CD14-positive monocyte (primary cell): ENCODE data around the gene CLCNKA. TPM values are rescaled to one million over a fixed set of nuclear protein-coding genes. Genes with fewer than 3 reads are reported as not detected.

ENCODE experiments used
- DNase-seq, 3 donors: peaks; one replicate each; pipeline ENCODE4 v3.0.0-alpha.2; 2011 to 2022
- H2AFZ ChIP-seq: 2 replicates; pipeline ENCODE4 v1.6.0; 2012; ENCODE audit warnings: mild to moderate bottlenecking, low read depth, low read length, inconsistent platforms; ENCODE audit not compliant: insufficient read depth, poor library complexity, severe bottlenecking
- H3K27ac ChIP-seq, 2 donors: 1 replicate in 1 of 2; 2 replicates in 1 of 2; pipeline ENCODE4 v1.5.1; 2012 to 2013; ENCODE audit warnings: low read length in 2 of 2, control low read depth in 1 of 2, inconsistent platforms in 1 of 2, low read depth in 1 of 2, mild to moderate bottlenecking in 1 of 2
- H3K27me3 ChIP-seq, 2 donors: one replicate each; pipeline versions ENCODE4 v1.6.0 to v1.6.1; 2011 to 2013; ENCODE audit warnings: low read length in 2 of 2; ENCODE audit not compliant: control insufficient read depth in 2 of 2, insufficient read depth in 2 of 2
- H3K36me3 ChIP-seq, 2 donors: replicated peaks in 1 of 2; 1 replicate in 1 of 2; 2 replicates in 1 of 2; pipeline versions ENCODE4 v1.5.1 to v1.6.1; 2012 to 2013; ENCODE audit warnings: low read length in 2 of 2, control low read depth in 1 of 2, inconsistent platforms in 1 of 2, mild to moderate bottlenecking in 1 of 2; ENCODE audit not compliant: insufficient read depth in 2 of 2, control insufficient read depth in 1 of 2
- H3K4me1 ChIP-seq, 2 donors: 1 replicate in 1 of 2; 2 replicates in 1 of 2; pipeline versions ENCODE4 v1.5.1 to v1.6.1; 2012 to 2013; ENCODE audit warnings: low read length in 2 of 2, control low read depth in 1 of 2, inconsistent platforms in 1 of 2, mild to moderate bottlenecking in 1 of 2, moderate library complexity in 1 of 2; ENCODE audit not compliant: insufficient read depth in 2 of 2, control insufficient read depth in 1 of 2
- H3K4me2 ChIP-seq: replicated peaks from 2 replicates; pipeline ENCODE3; 2012; ENCODE audit warnings: low read length, moderate library complexity, mild to moderate bottlenecking; ENCODE audit not compliant: poor library complexity, severe bottlenecking; ENCODE audit errors: extremely low read depth
- H3K4me3 ChIP-seq, 3 experiments: fragments of 200-600 bp in 1 of 3; sonication (generic) in 1 of 3; replicated peaks in 1 of 3; 1 replicate in 2 of 3; 2 replicates in 1 of 3; pipeline ENCODE4 v1.5.1; 2011 to 2013; ENCODE audit warnings: low read length in 3 of 3, mild to moderate bottlenecking in 3 of 3, control low read depth in 2 of 3, low read depth in 2 of 3, inconsistent platforms in 1 of 3, moderate library complexity in 1 of 3
- H3K79me2 ChIP-seq: 2 replicates; pipeline ENCODE4 v1.6.0; 2012; ENCODE audit warnings: mild to moderate bottlenecking, control low read depth, inconsistent platforms, low read length, moderate library complexity; ENCODE audit not compliant: insufficient read depth
- H3K9ac ChIP-seq: 2 replicates; pipeline ENCODE4 v1.6.0; 2017; ENCODE audit warnings: low read length, mild to moderate bottlenecking; ENCODE audit not compliant: insufficient read depth, poor library complexity, severe bottlenecking
- H3K9me3 ChIP-seq, 2 donors: replicated peaks in 1 of 2; 1 replicate in 1 of 2; 2 replicates in 1 of 2; pipeline versions ENCODE4 v1.5.1 to v1.6.1; 2012 to 2013; ENCODE audit warnings: low read length in 2 of 2, control low read depth in 1 of 2; ENCODE audit not compliant: control insufficient read depth in 1 of 2, insufficient read depth in 1 of 2
- H4K20me1 ChIP-seq: 2 replicates; pipeline ENCODE4 v1.6.0; 2012; ENCODE audit warnings: mild to moderate bottlenecking, low read length, control low read depth, moderate library complexity; ENCODE audit not compliant: insufficient read depth
- H3K27ac Mint-ChIP-seq, 7 donors: one replicate each; pipeline ENCODE4 v1.8.0; 2020; ENCODE audit warnings: mild to moderate bottlenecking in 7 of 7, mixed read lengths in 7 of 7, moderate library complexity in 6 of 7, inconsistent platforms in 2 of 7
- H3K27me3 Mint-ChIP-seq, 3 donors: one replicate each; pipeline ENCODE4 v1.8.0; 2021 to 2022; ENCODE audit warnings: low read depth in 3 of 3, mild to moderate bottlenecking in 3 of 3, mixed read lengths in 3 of 3, moderate library complexity in 3 of 3, inconsistent platforms in 1 of 3
- H3K36me3 Mint-ChIP-seq, 2 donors: one replicate each; pipeline ENCODE4 v1.8.0; 2020; ENCODE audit warnings: mixed read lengths in 2 of 2, inconsistent platforms in 1 of 2, mild to moderate bottlenecking in 1 of 2
- H3K4me1 Mint-ChIP-seq: one replicate; pipeline ENCODE4 v1.8.0; 2020; ENCODE audit warnings: mild to moderate bottlenecking, mixed read lengths
- H3K4me3 Mint-ChIP-seq, 2 donors: one replicate each; pipeline ENCODE4 v1.8.0; 2020; ENCODE audit warnings: mild to moderate bottlenecking in 2 of 2, mixed read lengths in 2 of 2, moderate library complexity in 1 of 2
- H3K9me3 Mint-ChIP-seq, 7 donors: one replicate each; pipeline ENCODE4 v1.8.0; 2020 to 2022; ENCODE audit warnings: mixed read lengths in 7 of 7, mild to moderate bottlenecking in 6 of 7, moderate library complexity in 6 of 7, inconsistent platforms in 2 of 7
- CTCF ChIP-seq: fragments of 200-600 bp; IDR thresholded peaks from one replicate; pipeline ENCODE4 v1.8.0; 2022; ENCODE audit warnings: antibody characterized with exemption, mild to moderate bottlenecking
- WGBS: methylation state at CpG from one replicate; pipeline ENCODE4 v1.1.5; 2013; ENCODE audit warnings: missing lambda C conversion rate; ENCODE audit not compliant: insufficient coverage; 5-methylcytosine and 5-hydroxymethylcytosine counted together
- intact Hi-C, 2 donors: fragments of 100-400 bp; cut with micrococcal nuclease; formaldehyde crosslinking; loops; one replicate each; pipeline versions ENCODE4 v1.15.0 to v1.15.1; 2023
- polyA plus RNA-seq, 3 donors: library from polyadenylated mRNA; depleted of rRNA in 1 of 3; unstranded in 2 of 3; stranded (reverse) in 1 of 3; fragments of 300-500 nt in 2 of 3; fragments of >200 nt in 1 of 3; fragmentation: Illumina TruSeq in 2 of 3; gene quantifications; 1 replicate in 2 of 3; 2 replicates in 1 of 3; pipeline ENCODE4 v1.2.3, GENCODE V29; 2012 to 2021

Gene CLCNKA
- polyA plus RNA-seq, 3 donors: 0.07 TPM; not detected in 2

DNA sequence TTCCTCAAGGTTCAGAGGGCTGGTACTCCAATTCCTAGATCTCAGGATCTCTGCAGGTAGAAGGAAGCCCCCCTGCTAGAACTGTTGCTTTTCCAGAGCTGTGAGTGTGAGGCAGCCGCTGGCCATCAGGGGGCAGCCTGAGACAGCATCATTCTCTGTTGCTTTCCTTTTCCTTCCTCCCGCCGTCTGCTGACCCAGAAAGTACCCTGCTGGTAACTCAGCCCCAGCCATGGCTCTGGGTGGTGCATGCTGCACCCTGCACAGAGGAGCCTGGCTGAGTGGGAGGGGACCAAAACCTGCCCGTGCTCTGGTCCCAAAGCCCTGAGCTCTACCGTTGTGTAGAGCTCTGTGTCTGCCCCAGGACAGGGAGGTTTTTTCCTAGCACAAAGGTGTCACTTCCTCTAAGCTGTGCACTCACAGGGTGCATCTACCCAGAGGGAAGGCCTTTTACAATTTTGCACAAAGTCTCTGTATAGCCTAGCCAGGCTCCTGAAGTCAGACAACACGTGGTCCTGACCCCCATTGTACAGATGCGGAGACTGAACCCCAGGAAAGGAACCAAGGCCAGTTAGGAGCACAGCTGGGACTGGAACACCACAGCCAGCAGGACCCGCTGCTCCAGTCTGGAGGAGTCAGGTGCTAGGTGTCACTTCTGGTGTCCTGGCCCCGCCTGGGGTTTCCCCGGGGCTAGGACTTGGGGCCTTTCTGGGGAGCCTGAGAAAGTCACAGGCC lies 57.3 kb downstream of the CLCNKA start:
- H3K27me3 ChIP-seq: peaks cover under 1 to 6% of the 10 kb centered on the region in 2 donors
- H3K9me3 Mint-ChIP-seq: peaks cover 0 to 5% (median 0%) of the 10 kb centered on the region in 7 donors
- peak overlapping the region in 1 of 3 experiments; percentile 57 for H3K4me3 ChIP-seq
- peaks cover 0 to 2% of the 10 kb centered on the region in 2 donors for H3K9me3 ChIP-seq
- peaks cover 9 to 15% (median 15%) of the 10 kb centered on the region in 3 donors for H3K27me3 Mint-ChIP-seq
- H3K27ac ChIP-seq: no peak overlapping the region
- peak; percentile 92 for TF ChIP-seq CTCF
- intact Hi-C loops: loop anchor here (1.0 kb wide), 1 partner anchor 108 kb away; no protein-coding TSS in a partner anchor
- peak overlapping the region; percentile 66 for H3K4me2 ChIP-seq
- no peak overlapping the region for H3K9ac ChIP-seq
- H2AFZ ChIP-seq: peak overlapping the region; percentile 80
- peak overlapping the region; percentile 59 to 89 for H3K4me3 Mint-ChIP-seq
- peak; percentile 37 to 54 (median 53) for DNase-seq
- H3K27ac Mint-ChIP-seq: peak overlapping the region in 1 of 7 donors; percentile 68
- H3K4me1 ChIP-seq: peaks cover 4% of the 10 kb centered on the region in 2 donors
- WGBS: 44% methylated on average over 6 of the region's 10 CpGs
- no peaks in the 10 kb centered on the region for H4K20me1 ChIP-seq
- no peaks in the 10 kb centered on the region for H3K79me2 ChIP-seq
- H3K36me3 Mint-ChIP-seq: no peaks in the 10 kb centered on the region
- H3K36me3 ChIP-seq: no peaks in the 10 kb centered on the region
- H3K4me1 Mint-ChIP-seq: peaks cover 6% of the 10 kb centered on the region

- Histone ChIP-seq H3K9ac (no peak overlapping the region), H3K9me3 (no peaks in the 10 kb centered on the region), H2AFZ (no peak overlapping the region), H3K4me3 (no peak overlapping the region), H3K27me3 (no peaks in the 10 kb centered on the region), H3K4me2 (no peak overlapping the region), H3K27ac (no peak overlapping the region), H3K4me1 (peaks cover 4% of the 10 kb centered on the region in 2 donors), H3K36me3 (no peaks in the 10 kb centered on the region), H4K20me1 (no peaks in the 10 kb centered on the region), H3K79me2 (no peaks in the 10 kb centered on the region)
- no peak overlapping the region for H3K27ac Mint-ChIP-seq
- no peak overlapping the region for H3K4me3 Mint-ChIP-seq
- H3K4me1 Mint-ChIP-seq: peaks cover 9% of the 10 kb centered on the region
- no peaks in the 10 kb centered on the region for H3K36me3 Mint-ChIP-seq
- intact Hi-C loops: loop anchor here (5.0 to 10.0 kb wide), 2 partner anchors 162 to 164 kb away; no protein-coding TSS in a partner anchor
- 100% methylated on average over 3 of the region's 5 CpGs for WGBS
- no peak for DNase-seq
- peaks cover 1 to 4% (median 2%) of the 10 kb centered on the region in 3 donors for H3K27me3 Mint-ChIP-seq
- no peaks in the 10 kb centered on the region for H3K9me3 Mint-ChIP-seq
- no peak for TF ChIP-seq CTCF
Observed at GRCh38 chr1:16080422-16081150, 58.8 kb downstream of the CLCNKA start.
